GM12878 (cell line): ENCODE data around the gene GRB10. TPM values are rescaled to one million over a fixed set of nuclear protein-coding genes. Genes with fewer than 3 reads are reported as not detected.

ENCODE experiments used
- ATAC-seq: fragments of 200-7000 bp; cut with Tn5 transposase; 3 replicates; pipeline ENCODE4 v1.9.1; 2020; ENCODE audit warnings: mild to moderate bottlenecking, moderate library complexity
- BruUV-seq: library from RNA; stranded (reverse); fragments of 400-500 nt; replicated peaks from 2 replicates; lab custom pipeline; 2021; lab: Mats Ljungman, UMichigan
- CTCF ChIA-PET: fragments of 300-600 bp; sonication (Branson Sonifier 250); formaldehyde crosslinking; extraction: SDS; loops from one replicate; lab custom pipeline; 2021; ENCODE audit warnings: inconsistent platforms; lab: Yijun Ruan, JAX
- POLR2A ChIA-PET: fragments of 350-600 bp; formaldehyde crosslinking; extraction: SDS; loops from one replicate; lab custom pipeline; 2021; ENCODE audit warnings: inconsistent platforms; lab: Charles Lee
- RAD21 ChIA-PET: fragments of 300-600 bp; sonication (Branson Sonifier 250); formaldehyde crosslinking; loops from one replicate; lab custom pipeline; 2023; ENCODE audit warnings: antibody characterized with exemption; ENCODE audit not compliant: unreplicated experiment; lab: Charles Lee
- SMC1A ChIA-PET: fragments of 300-600 bp; sonication (Branson Sonifier 250); formaldehyde crosslinking; loops from one replicate; lab custom pipeline; 2023; ENCODE audit not compliant: unreplicated experiment, uncharacterized antibody; lab: Charles Lee
- DNase-seq: peaks from one replicate; pipeline ENCODE4 v3.0.0-alpha.2; 2011; ENCODE audit warnings: low read depth, low spot score
- FAIRE-seq: peaks from 3 replicates; lab custom pipeline; 2011; peaks lifted over from hg19 to GRCh38; lab: Jason Lieb, UNC
- H2AFZ ChIP-seq: 2 replicates; pipeline ENCODE4 v1.6.0; 2011; ENCODE audit warnings: low read depth, low read length, control low read depth; ENCODE audit not compliant: control insufficient read depth
- H3K27ac ChIP-seq: 2 replicates; pipeline ENCODE4 v1.5.1; 2011; ENCODE audit warnings: control low read depth; ENCODE audit not compliant: control insufficient read depth, insufficient read depth
- H3K27me3 ChIP-seq, 2 experiments: replicated peaks in 1 of 2; 2 replicates each; pipeline versions ENCODE4 v1.6.0 to v1.6.1; 2011; ENCODE audit warnings: low read length in 1 of 2; ENCODE audit not compliant: control insufficient read depth in 2 of 2, insufficient read depth in 2 of 2
- H3K36me3 ChIP-seq, 2 experiments: 2 replicates each; pipeline ENCODE4 v1.5.1; 2011; ENCODE audit warnings: low read length in 1 of 2; ENCODE audit not compliant: control insufficient read depth in 2 of 2, insufficient read depth in 2 of 2
- H3K4me1 ChIP-seq: 2 replicates; pipeline ENCODE4 v1.6.1; 2011; ENCODE audit warnings: mild to moderate bottlenecking, low read length, moderate library complexity, mixed read lengths; ENCODE audit not compliant: control insufficient read depth, insufficient read depth
- H3K4me2 ChIP-seq: 2 replicates; pipeline ENCODE4 v1.6.0; 2011; ENCODE audit warnings: control low read depth; ENCODE audit not compliant: control insufficient read depth, insufficient read depth
- H3K4me3 ChIP-seq: fragments of 200-600 bp; sonication (generic); 2 replicates; pipeline ENCODE4 v1.5.1; 2016
- H3K79me2 ChIP-seq: 2 replicates; pipeline ENCODE4 v1.6.0; 2011; ENCODE audit warnings: low read length; ENCODE audit not compliant: control insufficient read depth, insufficient read depth
- H3K9ac ChIP-seq: 2 replicates; pipeline ENCODE4 v1.8.0; 2011; ENCODE audit warnings: low read length, control low read depth, mixed read lengths; ENCODE audit not compliant: control insufficient read depth, insufficient read depth
- H3K9me3 ChIP-seq: replicated peaks from 3 replicates; pipeline ENCODE4 v1.5.1; 2011; ENCODE audit warnings: mild to moderate bottlenecking, low read length; ENCODE audit not compliant: control insufficient read depth, insufficient read depth
- H4K20me1 ChIP-seq: 2 replicates; pipeline ENCODE4 v1.6.0; 2011; ENCODE audit not compliant: control insufficient read depth, insufficient read depth
- BACH1 ChIP-seq: fragments of 450-650 bp; IDR thresholded peaks from 2 replicates; pipeline ENCODE4 v1.6.1; 2017; ENCODE audit warnings: mild to moderate bottlenecking, borderline replicate concordance
- CREB1 ChIP-seq: IDR thresholded peaks from 2 replicates; pipeline ENCODE4 v1.6.1; 2012; ENCODE audit warnings: low read depth, mild to moderate bottlenecking, inconsistent platforms
- GATAD2B ChIP-seq: fragments of 450-650 bp; conservative IDR thresholded peaks from 2 replicates; pipeline ENCODE4 v1.6.1; 2017; ENCODE audit warnings: low read depth, mild to moderate bottlenecking, moderate library complexity
- MEF2A ChIP-seq: IDR thresholded peaks from 2 replicates; pipeline ENCODE4 v1.6.1; 2011; ENCODE audit warnings: low read depth, mild to moderate bottlenecking, low read length, moderate library complexity; ENCODE audit not compliant: insufficient read depth
- PAX8 ChIP-seq: fragments of 450-650 bp; IDR thresholded peaks from 2 replicates; pipeline ENCODE4 v1.6.1; 2017; ENCODE audit warnings: mild to moderate bottlenecking, moderate library complexity
- POLR2AphosphoS5 ChIP-seq: IDR thresholded peaks from 2 replicates; pipeline ENCODE4 v1.6.1; 2011; ENCODE audit warnings: mild to moderate bottlenecking, low read length, inconsistent platforms
- SREBF2 ChIP-seq: IDR thresholded peaks from 2 replicates; pipeline ENCODE4 v1.6.1; 2012; ENCODE audit warnings: mild to moderate bottlenecking, low read length
- SRF ChIP-seq, 2 experiments: IDR thresholded peaks; 2 replicates each; pipeline ENCODE4 v1.6.1; 2011; ENCODE audit warnings: low read depth in 2 of 2, low read length in 2 of 2, mild to moderate bottlenecking in 1 of 2, moderate library complexity in 1 of 2
- WGBS: methylation state at CpG from one replicate; pipeline ENCODE4 v1.1.6; 2016; ENCODE audit warnings: low lambda C conversion rate; ENCODE audit not compliant: insufficient replicate concordance, insufficient coverage; ENCODE audit errors: missing lambda C conversion rate; 5-methylcytosine and 5-hydroxymethylcytosine counted together
- in situ Hi-C: fragments of 300-500 bp; cut with MboI; formaldehyde crosslinking; loops from 9 replicates; pipeline ENCODE4 v1.14.3; 2018; ENCODE audit warnings: mixed read lengths
- intact Hi-C: fragments of 100-400 bp; cut with micrococcal nuclease; formaldehyde crosslinking; loops from one replicate; pipeline ENCODE4 v1.14.2; 2022; ENCODE audit not compliant: unreplicated experiment
- polyA plus RNA-seq, 11 experiments: library from polyadenylated mRNA; depleted of rRNA in 4 of 11; unstranded in 6 of 11; stranded (reverse) in 5 of 11; fragments of >200 nt; fragmentation: Nextera tagmentation in 4 of 11; fragmentation: Illumina TruSeq in 1 of 11; extraction: Ambion mirVana in 4 of 11; extraction: Trizol in 1 of 11; gene quantifications; 1 replicate in 1 of 11; 2 replicates in 10 of 11; pipeline versions ENCODE4 v1.2.1 to v1.2.3, GENCODE V29; 2011 to 2016; ENCODE audit warnings: inconsistent platforms in 2 of 11, missing spikeins in 2 of 11, low read depth in 1 of 11
- total RNA-seq, 4 experiments: library from RNA; depleted of rRNA in 3 of 4; stranded (reverse); fragments of >200 nt in 3 of 4; fragmentation: Illumina TruSeq in 1 of 4; extraction: Trizol in 1 of 4; gene quantifications; 2 replicates each; pipeline versions ENCODE4 v1.2.1 to v1.2.3, GENCODE V29; 2013 to 2021

GRB10 gene
- total and polyA plus RNA-seq, 10 of the 15 experiments (the other 5 are each of a cell fraction or from before 2014, with no cell fraction given) = 0.04 to 0.33 TPM; not detected in 8

DNA sequence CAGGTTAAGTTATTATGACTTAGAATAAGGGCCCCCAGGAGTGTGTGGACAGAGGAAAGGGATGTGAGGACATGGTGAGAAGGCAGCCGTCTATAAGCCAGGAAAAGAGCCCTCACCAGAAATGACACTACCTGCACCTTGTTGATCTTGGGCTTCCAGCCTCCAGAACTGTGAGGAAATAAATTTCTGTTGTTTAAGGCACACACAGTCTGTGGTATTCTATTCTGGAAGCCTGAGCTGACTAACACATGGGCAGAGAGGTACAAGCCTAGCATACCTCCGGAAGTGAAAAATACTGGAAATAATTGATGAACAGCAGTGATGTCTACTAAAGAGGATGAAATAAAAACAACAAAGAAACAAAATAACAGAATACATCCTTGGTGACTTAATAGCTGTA is 46.1 kb upstream of the GRB10 start:
- no peaks in the 10 kb centered on the region for H4K20me1 ChIP-seq
- RAD21 ChIA-PET = no interaction called here
- no TSS peak for BruUV-seq
- H3K36me3 ChIP-seq = no peaks in the 10 kb centered on the region
- SMC1A ChIA-PET = no interaction called here
- TF ChIP-seq MEF2A (no peak), PAX8 (no peak)
- TF ChIP-seq, all 136 proteins: peak for 0
- H3K4me2 ChIP-seq = no peak overlapping the region
- H3K27me3 ChIP-seq = no peaks in the 10 kb centered on the region
- 23% methylated on average over 2 of the region's 2 CpGs for WGBS
- no peaks in the 10 kb centered on the region for H3K4me1 ChIP-seq
- in situ Hi-C loops (no loop called here), intact Hi-C loops (no loop called here)
- FAIRE-seq (no peak), DNase-seq (no peak), ATAC-seq (no peak)
- ChIA-PET CTCF (no interaction called here), POLR2A (no interaction called here)
- no peaks in the 10 kb centered on the region for H3K9me3 ChIP-seq
- no peaks in the 10 kb centered on the region for H3K79me2 ChIP-seq
- H3K9ac ChIP-seq = no peak overlapping the region
- H3K4me3 ChIP-seq = no peak overlapping the region
- no peak overlapping the region for H3K27ac ChIP-seq
- no peak overlapping the region for H2AFZ ChIP-seq

DNA sequence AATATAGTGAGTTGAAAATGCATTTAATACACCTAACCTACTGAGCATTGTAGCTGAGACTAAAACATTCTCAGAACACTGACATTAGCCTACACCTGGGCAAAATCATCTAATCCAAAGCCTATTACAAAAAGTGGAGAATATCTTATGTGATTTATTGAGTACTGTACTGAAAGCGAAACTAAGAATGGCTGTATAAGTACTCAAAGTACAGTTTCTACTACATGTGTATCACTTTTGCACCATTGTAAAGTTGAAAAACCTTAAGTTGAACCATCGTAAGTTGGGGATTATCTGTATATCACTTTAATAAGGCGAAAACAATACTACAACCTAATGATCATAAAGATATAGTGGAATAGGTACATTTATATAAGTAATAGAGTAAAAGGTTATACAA is 45.4 kb upstream of the GRB10 start:
- SMC1A ChIA-PET = no interaction called here
- RAD21 ChIA-PET = no interaction called here
- H3K9ac ChIP-seq = no peak overlapping the region
- no peaks in the 10 kb centered on the region for H3K27me3 ChIP-seq
- no peaks in the 10 kb centered on the region for H3K4me1 ChIP-seq
- no peak overlapping the region for H3K4me2 ChIP-seq
- no peaks in the 10 kb centered on the region for H4K20me1 ChIP-seq
- 43% methylated on average over 3 of the region's 3 CpGs for WGBS
- TF ChIP-seq SREBF2 (no peak), CREB1 (no peak), BACH1 (no peak), POLR2AphosphoS5 (no peak), SRF (IDR thresholded peaks at IDR 0.05; ENCODE audit: low read depth in 2 of 2, low read length in 2 of 2) (no peak), GATAD2B (no peak)
- H3K36me3 ChIP-seq = no peaks in the 10 kb centered on the region
- H3K4me3 ChIP-seq = no peak overlapping the region
- FAIRE-seq (no peak), ATAC-seq (no peak), DNase-seq (no peak)
- intact Hi-C loops (no loop called here), in situ Hi-C loops (no loop called here)
- BruUV-seq = no TSS peak
- no peaks in the 10 kb centered on the region for H3K79me2 ChIP-seq
- CTCF ChIA-PET = no interaction called here
- POLR2A ChIA-PET = no interaction called here
- no peak overlapping the region for H2AFZ ChIP-seq
- no peak overlapping the region for H3K27ac ChIP-seq
- H3K9me3 ChIP-seq = no peaks in the 10 kb centered on the region
